Body of pancreas (tissue), 4 donors: Measurements from ENCODE around the gene CSAD. TPM values are rescaled to one million over a fixed set of nuclear protein-coding genes. Genes with fewer than 3 reads are reported as not detected.

Experiments used
- ATAC-seq: fragments of 150-250 bp; one replicate; pipeline ENCODE4 v1.9.1; 2016
- DNase-seq, 4 donors: peaks; one replicate each; pipeline ENCODE4 v3.0.0-alpha.2; 2019
- H3K27ac ChIP-seq, 4 donors: fragments of 200-600 bp; sonication (generic); 1 replicate in 3 of 4; 2 replicates in 1 of 4; pipeline versions ENCODE4 v1.5.1 to v1.6.1; 2016 to 2019; ENCODE audit warnings: mild to moderate bottlenecking in 1 of 4, mixed read lengths in 1 of 4, moderate library complexity in 1 of 4
- H3K27me3 ChIP-seq, 2 donors: fragments of 200-600 bp; sonication (generic); one replicate each; pipeline ENCODE4 v1.6.0; 2016; ENCODE audit warnings: mild to moderate bottlenecking in 1 of 2
- H3K36me3 ChIP-seq, 2 donors: fragments of 200-600 bp; sonication (generic); replicated peaks in 1 of 2; 2 replicates each; pipeline ENCODE4 v1.5.1; 2016; ENCODE audit warnings: low read depth in 2 of 2; ENCODE audit not compliant: insufficient read depth in 1 of 2
- H3K4me1 ChIP-seq: fragments of 200-600 bp; sonication (generic); one replicate; pipeline ENCODE4 v1.6.0; 2016
- H3K4me3 ChIP-seq, 2 donors: fragments of 200-600 bp; sonication (generic); 1 replicate in 1 of 2; 2 replicates in 1 of 2; pipeline ENCODE4 v1.5.1; 2016 to 2019
- H3K9me3 ChIP-seq, 3 donors: fragments of 200-600 bp; sonication (generic); 1 replicate in 2 of 3; 2 replicates in 1 of 3; pipeline ENCODE4 v1.5.1; 2016
- POLR2A ChIP-seq, 3 donors: fragments of 450-650 bp; IDR thresholded peaks; one replicate each; pipeline ENCODE4 v1.6.1; 2016; ENCODE audit warnings: antibody characterized with exemption in 3 of 3, mild to moderate bottlenecking in 2 of 3
- WGBS, 2 donors: methylation state at CpG; one replicate each; pipeline ENCODE4 v1.1.5; 2017; 5-methylcytosine and 5-hydroxymethylcytosine counted together
- intact Hi-C: fragments of 100-400 bp; cut with DNase I; formaldehyde crosslinking; loops from one replicate; pipeline ENCODE4 v1.15.1; 2023
- total RNA-seq, 2 donors: library from RNA; depleted of rRNA; stranded (reverse); fragments of >200 nt; gene quantifications; one replicate each; pipeline ENCODE4 v1.1.0, GENCODE V29; 2016
- TF ChIP-seq, protein P1 (sequence below), 7 experiments: fragments of 450-650 bp in 4 of 7; fragments of 200-600 bp in 3 of 7; sonication (generic) in 3 of 7; IDR thresholded peaks; one replicate each; pipeline ENCODE4 v1.5.1; 2016 to 2019; ENCODE audit warnings: antibody characterized with exemption in 7 of 7

The CSAD gene
- total RNA-seq, 2 donors from 2014 or later = 31.4 to 64.3 TPM

DNA sequence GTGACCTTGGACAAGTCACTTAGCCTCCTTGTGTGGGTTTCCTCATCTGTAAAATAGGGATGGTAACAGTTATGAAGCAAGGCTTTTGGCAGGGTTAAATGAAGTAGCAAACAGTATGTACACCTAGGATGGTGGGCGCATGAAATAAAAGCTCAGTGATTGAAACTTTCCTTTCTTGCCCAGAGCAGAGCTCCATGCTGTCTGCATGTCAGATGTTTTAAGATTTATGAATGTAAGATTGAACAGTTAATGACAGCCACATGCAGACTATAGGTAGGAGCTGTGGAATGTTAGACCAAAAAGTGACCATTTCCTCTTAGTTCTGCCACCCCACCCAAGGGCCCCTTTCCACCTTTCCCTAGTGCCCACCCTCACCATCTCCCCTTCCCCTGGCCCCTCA lies 14.2 kb upstream of the CSAD start:
- H3K4me3 ChIP-seq = no peak overlapping the region
- peaks cover 0 to 2% of the 10 kb centered on the region in 2 donors for H3K36me3 ChIP-seq
- no peaks in the 10 kb centered on the region for H3K27me3 ChIP-seq
- intact Hi-C loops = loop anchor here (5.0 to 10.0 kb wide), 2 partner anchors 33 to 130 kb away; no protein-coding TSS in a partner anchor
- H3K27ac ChIP-seq = no peak overlapping the region
- no peak for TF ChIP-seq POLR2A (IDR thresholded peaks at IDR 0.05)
- TF ChIP-seq, protein P1, sequence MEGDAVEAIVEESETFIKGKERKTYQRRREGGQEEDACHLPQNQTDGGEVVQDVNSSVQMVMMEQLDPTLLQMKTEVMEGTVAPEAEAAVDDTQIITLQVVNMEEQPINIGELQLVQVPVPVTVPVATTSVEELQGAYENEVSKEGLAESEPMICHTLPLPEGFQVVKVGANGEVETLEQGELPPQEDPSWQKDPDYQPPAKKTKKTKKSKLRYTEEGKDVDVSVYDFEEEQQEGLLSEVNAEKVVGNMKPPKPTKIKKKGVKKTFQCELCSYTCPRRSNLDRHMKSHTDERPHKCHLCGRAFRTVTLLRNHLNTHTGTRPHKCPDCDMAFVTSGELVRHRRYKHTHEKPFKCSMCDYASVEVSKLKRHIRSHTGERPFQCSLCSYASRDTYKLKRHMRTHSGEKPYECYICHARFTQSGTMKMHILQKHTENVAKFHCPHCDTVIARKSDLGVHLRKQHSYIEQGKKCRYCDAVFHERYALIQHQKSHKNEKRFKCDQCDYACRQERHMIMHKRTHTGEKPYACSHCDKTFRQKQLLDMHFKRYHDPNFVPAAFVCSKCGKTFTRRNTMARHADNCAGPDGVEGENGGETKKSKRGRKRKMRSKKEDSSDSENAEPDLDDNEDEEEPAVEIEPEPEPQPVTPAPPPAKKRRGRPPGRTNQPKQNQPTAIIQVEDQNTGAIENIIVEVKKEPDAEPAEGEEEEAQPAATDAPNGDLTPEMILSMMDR (IDR thresholded peaks at IDR 0.05) = no peak
- WGBS, 2 donors = 93 to 100% methylated on average over 1 of the region's 1 CpG
- DNase-seq (no peak), ATAC-seq (no peak)
- no peaks in the 10 kb centered on the region for H3K9me3 ChIP-seq
- peaks cover 23% of the 10 kb centered on the region for H3K4me1 ChIP-seq

DNA sequence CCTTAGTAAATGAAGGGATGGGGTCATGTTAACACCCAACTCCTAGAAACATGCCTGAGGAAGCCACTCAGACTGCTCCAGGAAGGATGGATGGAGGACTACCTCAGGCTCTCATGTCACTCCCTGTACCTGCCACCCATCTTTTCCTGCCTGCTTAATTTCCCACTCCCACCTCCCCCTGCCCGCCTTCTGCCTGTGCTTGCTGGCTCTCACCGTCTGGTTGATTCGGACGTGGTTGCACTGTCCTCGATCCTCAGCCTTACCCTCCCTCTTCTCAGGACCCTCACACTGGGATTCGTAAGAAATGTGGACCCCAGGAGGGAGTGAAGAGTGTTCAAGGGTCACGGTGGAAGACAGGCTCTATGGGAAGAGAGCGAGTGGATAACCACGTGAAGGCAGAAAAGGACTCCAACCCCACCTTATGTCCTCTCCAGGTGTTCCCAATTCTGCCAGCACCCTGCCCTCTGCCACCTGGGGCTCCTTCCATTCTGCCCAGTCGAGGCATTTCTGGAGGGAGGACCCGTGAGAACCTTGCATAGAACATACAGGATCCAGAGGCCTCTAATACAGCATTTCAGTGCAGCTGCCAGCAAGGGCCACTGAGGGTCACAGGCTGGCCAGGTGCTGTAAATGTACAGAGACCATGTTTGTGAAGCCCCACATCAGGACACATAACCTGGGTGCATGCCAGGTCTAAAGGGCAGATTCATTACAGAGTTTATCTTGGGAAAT lies 13.4 kb upstream of the CSAD start:
- Histone ChIP-seq H3K36me3 (peaks cover 0 to 2% of the 10 kb centered on the region in 2 donors), H3K27me3 (no peaks in the 10 kb centered on the region), H3K9me3 (no peaks in the 10 kb centered on the region), H3K4me3 (no peak overlapping the region), H3K27ac (no peak overlapping the region), H3K4me1 (peaks cover 23% of the 10 kb centered on the region)
- intact Hi-C loops = loop anchor here (10.0 kb wide), 1 partner anchor 129 kb away; no protein-coding TSS in a partner anchor
- WGBS, 2 donors = 62 to 65% methylated on average over 11 of the region's 11 CpGs
- ATAC-seq (no peak), DNase-seq (no peak)
- TF ChIP-seq, protein P1 (IDR thresholded peaks at IDR 0.05) = no peak
- TF ChIP-seq POLR2A (IDR thresholded peaks at IDR 0.05) = no peak

DNA sequence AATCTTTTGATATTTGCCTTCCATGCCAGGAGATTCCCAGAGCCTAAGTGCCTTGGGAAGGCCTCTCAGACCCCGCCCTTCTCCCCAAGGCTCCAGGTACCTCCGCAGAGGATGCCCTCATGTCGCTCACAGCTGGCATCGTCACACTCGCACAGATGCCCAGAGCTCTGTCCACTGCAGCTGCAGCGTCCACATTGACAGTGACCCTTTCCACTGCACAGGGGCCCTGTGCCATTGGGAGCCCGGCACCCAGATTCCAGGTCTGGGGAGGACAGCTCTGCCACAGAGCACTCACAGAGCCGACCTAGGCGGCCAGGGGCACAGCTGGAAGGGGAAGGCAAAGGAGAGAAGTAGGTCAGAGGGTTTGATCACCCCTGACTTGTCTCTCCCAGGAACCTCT lies 12.3 kb upstream of the CSAD start:
- peaks cover 0 to 5% of the 10 kb centered on the region in 2 donors for H3K36me3 ChIP-seq
- intact Hi-C loops = loop anchor here (10.0 kb wide), 1 partner anchor 128 kb away; no protein-coding TSS in a partner anchor
- no peak for DNase-seq
- H3K9me3 ChIP-seq = no peaks in the 10 kb centered on the region
- no peak for TF ChIP-seq POLR2A (IDR thresholded peaks at IDR 0.05)
- TF ChIP-seq, protein P1 (IDR thresholded peaks at IDR 0.05) = no peak
- H3K4me3 ChIP-seq = no peak overlapping the region
- no peaks in the 10 kb centered on the region for H3K27me3 ChIP-seq
- no peak overlapping the region for H3K27ac ChIP-seq
- WGBS, 2 donors = 77 to 79% methylated on average over 9 of the region's 9 CpGs
- H3K4me1 ChIP-seq = peaks cover 20% of the 10 kb centered on the region
- ATAC-seq = no peak

DNA sequence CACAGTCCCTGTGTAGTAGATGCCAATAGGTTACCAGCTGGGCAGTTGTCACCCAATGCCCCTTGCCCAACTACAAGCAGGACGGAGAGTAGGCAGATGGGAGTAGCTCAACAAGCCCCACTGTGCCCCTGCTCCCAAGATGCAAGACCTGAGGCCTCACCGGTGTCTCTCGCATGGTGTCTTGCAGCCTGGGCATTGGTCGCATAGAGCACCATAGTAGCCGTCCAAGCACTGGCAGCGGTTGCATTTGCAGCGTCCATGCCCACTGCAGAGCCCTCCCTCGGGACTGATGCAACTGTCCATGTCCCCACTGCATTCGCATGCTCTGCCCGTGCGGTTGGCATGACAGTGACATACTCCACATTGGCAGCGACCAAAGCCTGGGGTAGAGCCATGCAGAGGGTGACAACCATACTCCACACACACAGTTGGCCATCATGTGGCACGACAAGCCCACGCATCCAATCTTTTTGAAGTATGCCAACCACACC lies 11.9 kb upstream of the CSAD start:
- intact Hi-C loops = loop anchor here (10.0 kb wide), 1 partner anchor 128 kb away; no protein-coding TSS in a partner anchor

More for the DNA sequence above, 11.9 kb upstream of the CSAD start:
- Histone ChIP-seq H3K4me3 (no peak overlapping the region), H3K9me3 (no peaks in the 10 kb centered on the region), H3K36me3 (peaks cover 0 to 7% of the 10 kb centered on the region in 2 donors), H3K27me3 (no peaks in the 10 kb centered on the region), H3K27ac (no peak overlapping the region), H3K4me1 (peaks cover 16% of the 10 kb centered on the region)
- WGBS, 2 donors = 88 to 96% methylated on average over 5 to 14 of the region's 14 CpGs
- TF ChIP-seq POLR2A (IDR thresholded peaks at IDR 0.05) = no peak
- TF ChIP-seq, protein P1 (IDR thresholded peaks at IDR 0.05) = no peak
- ATAC-seq (no peak), DNase-seq (no peak)
